ENCODE data around the gene LY86. TPM values are rescaled to one million over a fixed set of nuclear protein-coding genes. Genes with fewer than 3 reads are reported as not detected.
A peak's percentile ranks its signal among the peaks of the same experiment; 100 is the strongest.

The LY86 gene
- total and polyA plus RNA-seq, 4 donors = 5.2 to 12.4 (median 9.6) TPM

DNA sequence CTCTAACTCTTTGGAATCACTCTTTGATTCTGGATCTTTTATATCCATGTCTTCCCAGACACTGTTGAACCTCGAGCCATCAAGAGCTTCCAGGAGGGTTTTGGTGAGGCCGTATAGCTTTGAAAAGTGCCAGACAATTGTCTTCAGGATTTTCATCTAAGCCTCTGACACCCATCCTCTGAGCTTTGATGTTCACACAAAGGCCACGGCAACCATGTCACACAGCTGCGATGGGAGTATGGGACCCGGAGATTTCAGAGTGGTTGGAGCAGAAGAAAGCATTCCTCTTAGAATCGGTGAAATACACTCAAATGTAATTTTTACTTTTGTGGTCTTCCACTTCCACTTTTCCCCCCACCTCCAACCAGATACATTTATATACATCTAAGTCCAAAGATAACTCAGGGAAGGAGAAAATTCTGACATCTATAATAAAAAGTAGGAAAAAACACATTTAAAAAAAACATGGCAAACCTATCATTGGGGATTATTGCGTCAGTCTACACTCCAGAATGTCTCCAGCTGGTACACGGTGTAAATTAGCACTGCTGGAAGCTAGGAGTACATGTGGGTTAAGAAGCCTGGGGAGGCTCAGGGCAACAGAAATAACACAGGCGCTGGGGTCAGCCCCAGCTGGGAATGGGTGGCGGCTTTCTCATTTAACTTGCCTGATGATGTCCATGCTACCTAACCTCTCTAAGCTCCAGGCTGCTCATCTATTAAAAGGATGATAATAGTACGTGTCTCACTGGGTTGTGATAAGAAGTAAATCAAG, 92.7 kb downstream of the LY86 start:
- no peak for DNase-seq
- no peak for ATAC-seq (ENCODE audit: insufficient read depth, low FRiP score)
- WGBS, 2 donors = 85 to 88% methylated on average over 11 of the region's 11 CpGs
- TF ChIP-seq, protein P1, sequence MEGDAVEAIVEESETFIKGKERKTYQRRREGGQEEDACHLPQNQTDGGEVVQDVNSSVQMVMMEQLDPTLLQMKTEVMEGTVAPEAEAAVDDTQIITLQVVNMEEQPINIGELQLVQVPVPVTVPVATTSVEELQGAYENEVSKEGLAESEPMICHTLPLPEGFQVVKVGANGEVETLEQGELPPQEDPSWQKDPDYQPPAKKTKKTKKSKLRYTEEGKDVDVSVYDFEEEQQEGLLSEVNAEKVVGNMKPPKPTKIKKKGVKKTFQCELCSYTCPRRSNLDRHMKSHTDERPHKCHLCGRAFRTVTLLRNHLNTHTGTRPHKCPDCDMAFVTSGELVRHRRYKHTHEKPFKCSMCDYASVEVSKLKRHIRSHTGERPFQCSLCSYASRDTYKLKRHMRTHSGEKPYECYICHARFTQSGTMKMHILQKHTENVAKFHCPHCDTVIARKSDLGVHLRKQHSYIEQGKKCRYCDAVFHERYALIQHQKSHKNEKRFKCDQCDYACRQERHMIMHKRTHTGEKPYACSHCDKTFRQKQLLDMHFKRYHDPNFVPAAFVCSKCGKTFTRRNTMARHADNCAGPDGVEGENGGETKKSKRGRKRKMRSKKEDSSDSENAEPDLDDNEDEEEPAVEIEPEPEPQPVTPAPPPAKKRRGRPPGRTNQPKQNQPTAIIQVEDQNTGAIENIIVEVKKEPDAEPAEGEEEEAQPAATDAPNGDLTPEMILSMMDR (IDR thresholded peaks at IDR 0.05; ENCODE audit: control extremely low read depth, extremely low read depth) = no peak
- Histone ChIP-seq H3K4me1 (ENCODE audit: control insufficient read depth in 5 of 5, insufficient read depth in 5 of 5, low read length in 5 of 5) (peaks cover 0 to 25% (median 4%) of the 10 kb centered on the region in 5 donors), H3K36me3 (ENCODE audit: control insufficient read depth in 4 of 4, insufficient read depth in 4 of 4, low read length in 4 of 4) (no peaks in the 10 kb centered on the region), H3K9ac (ENCODE audit: insufficient read depth in 1 of 2, low read length in 2 of 2) (no peak overlapping the region), H3K4me3 (no peak overlapping the region), H3K27me3 (ENCODE audit: control insufficient read depth in 3 of 3, insufficient read depth in 3 of 3, low read length in 2 of 3) (no peaks in the 10 kb centered on the region), H3K27ac (ENCODE audit: low read depth in 1 of 2, low read length in 1 of 2) (peak overlapping the region in 1 of 2 donors; percentile 21), H3K9me3 (ENCODE audit: control insufficient read depth in 4 of 4, insufficient read depth in 3 of 4, low read length in 3 of 4) (no peaks in the 10 kb centered on the region)

DNA sequence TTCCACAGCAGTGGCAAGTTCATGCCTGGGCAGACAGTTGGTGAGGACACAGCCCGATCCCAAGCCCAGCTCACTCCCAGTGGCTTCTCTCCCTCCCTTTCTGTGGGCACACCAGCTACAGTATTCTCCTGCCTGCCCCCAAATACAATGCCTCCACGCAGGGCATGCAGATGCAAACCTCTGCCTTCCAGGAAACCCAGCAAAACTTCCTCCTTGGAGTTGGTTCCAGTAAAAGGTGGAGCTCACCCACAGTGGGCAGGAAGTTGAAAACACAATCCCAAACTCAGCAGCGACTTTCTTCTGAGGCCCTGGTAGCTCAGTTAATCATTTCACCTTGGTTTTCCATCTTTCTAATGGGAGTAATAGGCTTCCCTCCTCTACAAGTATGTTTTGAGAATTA, 93.7 kb downstream of the LY86 start:
- H3K9ac ChIP-seq (ENCODE audit: insufficient read depth in 1 of 2, low read length in 2 of 2) = no peak overlapping the region
- no peaks in the 10 kb centered on the region for H3K36me3 ChIP-seq (ENCODE audit: control insufficient read depth in 4 of 4, insufficient read depth in 4 of 4, low read length in 4 of 4)
- no peaks in the 10 kb centered on the region for H3K9me3 ChIP-seq (ENCODE audit: control insufficient read depth in 4 of 4, insufficient read depth in 3 of 4, low read length in 3 of 4)
- TF ChIP-seq, protein P1 (IDR thresholded peaks at IDR 0.05; ENCODE audit: control extremely low read depth, extremely low read depth) = no peak
- ATAC-seq (ENCODE audit: insufficient read depth, low FRiP score) (no peak), DNase-seq (no peak)
- no peaks in the 10 kb centered on the region for H3K27me3 ChIP-seq (ENCODE audit: control insufficient read depth in 3 of 3, insufficient read depth in 3 of 3, low read length in 2 of 3)
- peak overlapping the region in 1 of 2 donors; percentile 61 for H3K27ac ChIP-seq (ENCODE audit: low read depth in 1 of 2, low read length in 1 of 2)
- WGBS, 2 donors = 36 to 46% methylated on average over 3 of the region's 3 CpGs
- H3K4me3 ChIP-seq = no peak overlapping the region
- peaks cover 0 to 22% (median under 1%) of the 10 kb centered on the region in 5 donors for H3K4me1 ChIP-seq (ENCODE audit: control insufficient read depth in 5 of 5, insufficient read depth in 5 of 5, low read length in 5 of 5)

DNA sequence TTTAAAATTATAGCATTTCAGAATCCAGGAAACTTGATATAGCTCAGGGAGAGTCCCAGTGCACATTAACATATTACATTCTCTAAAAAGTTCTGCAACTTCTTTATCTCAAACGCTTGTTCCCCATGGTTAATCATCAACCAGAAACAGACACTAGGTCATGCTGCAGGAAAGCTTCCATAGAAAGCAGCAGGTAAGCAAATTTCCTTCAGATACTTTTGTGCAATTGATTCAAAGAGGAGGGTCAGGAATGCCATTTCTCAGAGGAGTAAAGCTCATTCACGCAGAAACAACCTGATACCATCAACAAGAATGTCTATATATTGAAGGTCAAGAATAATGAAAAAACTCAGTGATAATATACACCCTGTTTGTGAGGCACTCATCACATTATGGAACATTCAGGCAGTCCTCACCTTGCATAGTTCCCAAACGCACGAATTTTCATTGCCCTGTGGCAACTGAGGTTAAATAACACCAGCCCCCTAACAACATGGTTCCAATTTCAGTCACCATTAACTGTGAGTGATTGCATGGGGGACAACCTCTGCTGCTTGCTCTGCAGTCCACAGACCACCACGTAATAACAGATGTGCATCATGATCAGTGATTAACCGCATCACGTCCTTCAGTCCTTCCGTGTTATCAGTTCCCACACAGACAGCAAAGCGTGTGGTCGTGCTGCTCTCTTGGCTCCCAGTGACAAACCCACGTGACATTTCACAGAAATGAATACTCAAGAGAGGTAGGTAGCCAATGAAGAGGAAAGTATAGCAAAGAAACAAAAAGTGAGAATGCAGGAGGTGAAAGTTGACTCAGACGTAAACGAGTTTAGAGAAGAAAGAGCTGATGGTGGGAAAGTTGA, 95.7 kb downstream of the LY86 start:
- DNase-seq = no peak
- Histone ChIP-seq H3K9me3 (ENCODE audit: control insufficient read depth in 4 of 4, insufficient read depth in 3 of 4, low read length in 3 of 4) (no peaks in the 10 kb centered on the region), H3K4me3 (no peak overlapping the region), H3K9ac (ENCODE audit: insufficient read depth in 1 of 2, low read length in 2 of 2) (no peak overlapping the region), H3K36me3 (ENCODE audit: control insufficient read depth in 4 of 4, insufficient read depth in 4 of 4, low read length in 4 of 4) (no peaks in the 10 kb centered on the region), H3K27ac (ENCODE audit: low read depth in 1 of 2, low read length in 1 of 2) (no peak overlapping the region), H3K4me1 (ENCODE audit: control insufficient read depth in 5 of 5, insufficient read depth in 5 of 5, low read length in 5 of 5) (peaks cover 3 to 18% (median 7%) of the 10 kb centered on the region in 5 donors), H3K27me3 (ENCODE audit: control insufficient read depth in 3 of 3, insufficient read depth in 3 of 3, low read length in 2 of 3) (no peaks in the 10 kb centered on the region)
- 57 to 74% methylated on average over 13 of the region's 13 CpGs for WGBS, 2 donors
- ATAC-seq (ENCODE audit: insufficient read depth, low FRiP score) = no peak
- TF ChIP-seq, protein P1 (IDR thresholded peaks at IDR 0.05; ENCODE audit: control extremely low read depth, extremely low read depth) = no peak

Data from lung (tissue), 12 donors.